ENCODE results near the gene SIAH3. TPM values are rescaled to one million over a fixed set of nuclear protein-coding genes. Genes with fewer than 3 reads are reported as not detected.

Gene SIAH3
- total and polyA plus RNA-seq, 10 donors = under 0.01 to 0.20 (median 0.06) TPM; not detected in 1

GRCh38 chr13:45885194-45885593 is 33.6 kb upstream of the SIAH3 start:
- WGBS, 5 donors = 83 to 95% (median 93%) methylated on average over 5 of the region's 5 CpGs
- Histone ChIP-seq H3K4me3 (no peak overlapping the region), H3K27me3 (replicated peaks in 1 of 7) (no peaks in the 10 kb centered on the region), H3K36me3 (no peaks in the 10 kb centered on the region), H3K4me1 (no peaks in the 10 kb centered on the region), H3K27ac (no peak overlapping the region), H3K9me3 (no peaks in the 10 kb centered on the region)
- DNase-seq = no peak
- intact Hi-C loops (cut with DNase I; ENCODE audit: low total_unique reads) = no loop called here
- TF ChIP-seq POLR2AphosphoS5 (IDR thresholded peaks at IDR 0.05) = no peak
- no peak for TF ChIP-seq CTCF (IDR thresholded peaks at IDR 0.05 in 8 of 11, conservative IDR thresholded peaks at IDR 0.05 in 3 of 11)
- no peak for TF ChIP-seq POLR2A (IDR thresholded peaks at IDR 0.05)

GRCh38 chr13:45882626-45883025 is 31.1 kb upstream of the SIAH3 start:
- H3K36me3 ChIP-seq = no peaks in the 10 kb centered on the region
- no peak overlapping the region for H3K27ac ChIP-seq
- no peak for DNase-seq
- H3K4me3 ChIP-seq = no peak overlapping the region
- H3K4me1 ChIP-seq = no peaks in the 10 kb centered on the region
- no peak for TF ChIP-seq CTCF (IDR thresholded peaks at IDR 0.05 in 8 of 11, conservative IDR thresholded peaks at IDR 0.05 in 3 of 11)
- TF ChIP-seq POLR2AphosphoS5 (IDR thresholded peaks at IDR 0.05) = no peak
- TF ChIP-seq POLR2A (IDR thresholded peaks at IDR 0.05) = no peak
- WGBS, 5 donors = 74 to 100% (median 83%) methylated on average over 1 of the region's 1 CpG
- H3K27me3 ChIP-seq (replicated peaks in 1 of 7) = peaks cover 0 to 6% (median 0%) of the 10 kb centered on the region in 7 donors
- H3K9me3 ChIP-seq = no peaks in the 10 kb centered on the region
- intact Hi-C loops (cut with DNase I; ENCODE audit: low total_unique reads) = no loop called here

GRCh38 chr13:45881353-45881752 is 29.8 kb upstream of the SIAH3 start:
- WGBS, 5 donors = 85 to 98% (median 94%) methylated on average over 2 of the region's 2 CpGs
- DNase-seq = no peak
- intact Hi-C loops (cut with DNase I; ENCODE audit: low total_unique reads) = no loop called here
- Histone ChIP-seq H3K36me3 (no peaks in the 10 kb centered on the region), H3K4me3 (no peak overlapping the region), H3K27me3 (replicated peaks in 1 of 7) (peaks cover 0 to 6% (median 0%) of the 10 kb centered on the region in 7 donors), H3K9me3 (no peaks in the 10 kb centered on the region), H3K27ac (no peak overlapping the region), H3K4me1 (no peaks in the 10 kb centered on the region)
- no peak for TF ChIP-seq POLR2AphosphoS5 (IDR thresholded peaks at IDR 0.05)
- TF ChIP-seq CTCF (IDR thresholded peaks at IDR 0.05 in 8 of 11, conservative IDR thresholded peaks at IDR 0.05 in 3 of 11) = no peak
- TF ChIP-seq POLR2A (IDR thresholded peaks at IDR 0.05) = no peak

- DNase-seq = no peak
- H3K9me3 ChIP-seq = no peaks in the 10 kb centered on the region
- H3K4me1 ChIP-seq = no peaks in the 10 kb centered on the region
- intact Hi-C loops (cut with DNase I; ENCODE audit: low total_unique reads) = no loop called here
- no peak overlapping the region for H3K4me3 ChIP-seq
- H3K36me3 ChIP-seq = no peaks in the 10 kb centered on the region
- TF ChIP-seq POLR2A (IDR thresholded peaks at IDR 0.05) (no peak), POLR2AphosphoS5 (IDR thresholded peaks at IDR 0.05) (no peak), CTCF (IDR thresholded peaks at IDR 0.05 in 8 of 11, conservative IDR thresholded peaks at IDR 0.05 in 3 of 11) (no peak)
- 69 to 94% (median 84%) methylated on average over 2 of the region's 2 CpGs for WGBS, 5 donors
- H3K27ac ChIP-seq = no peak overlapping the region
- H3K27me3 ChIP-seq (replicated peaks in 1 of 7) = peaks cover 0 to 6% (median 0%) of the 10 kb centered on the region in 7 donors
These were observed 28.7 kb upstream of the SIAH3 start for GRCh38 chr13:45880242-45880641.
